Right lobe of liver (tissue), 6 donors: Measurements from ENCODE around the gene FCGR3A. TPM values are rescaled to one million over a fixed set of nuclear protein-coding genes. Genes with fewer than 3 reads are reported as not detected.
"Not testable (repeated sequence)": the region's sequence is repeated elsewhere in the genome, so short reads cannot be mapped to it uniquely, and the experiment has no call there.

ENCODE experiments used
- ATAC-seq, 4 donors: fragments of 200-7000 bp; cut with Tn5 transposase; one replicate each; pipeline ENCODE4 v1.9.1; 2020; ENCODE audit warnings: mild to moderate bottlenecking in 4 of 4, moderate library complexity in 4 of 4
- DNase-seq, 3 donors: peaks; one replicate each; pipeline ENCODE4 v3.0.0-alpha.2; 2020
- H3K27ac ChIP-seq, 3 donors: fragments of 200-600 bp; one replicate each; pipeline ENCODE4 v1.8.0; 2022
- H3K27me3 ChIP-seq, 2 donors: fragments of 200-600 bp; one replicate each; pipeline ENCODE4 v1.8.0; 2022
- H3K36me3 ChIP-seq, 4 donors: fragments of 200-600 bp; sonication (generic) in 1 of 4; one replicate each; pipeline versions ENCODE4 v1.5.1 to v1.8.0; 2017 to 2022; ENCODE audit warnings: control low read depth in 1 of 4
- H3K4me1 ChIP-seq, 4 donors: fragments of 200-600 bp; sonication (generic) in 1 of 4; one replicate each; pipeline versions ENCODE4 v1.5.1 to v1.8.0; 2017 to 2022; ENCODE audit warnings: control low read depth in 1 of 4
- H3K4me3 ChIP-seq, 3 donors: fragments of 200-600 bp; one replicate each; pipeline ENCODE4 v1.8.0; 2022
- H3K9me3 ChIP-seq, 4 donors: fragments of 200-600 bp; sonication (generic) in 1 of 4; one replicate each; pipeline versions ENCODE4 v1.5.1 to v1.8.0; 2017 to 2022; ENCODE audit warnings: control low read depth in 1 of 4
- POLR2A ChIP-seq: fragments of 450-650 bp; IDR thresholded peaks from one replicate; pipeline ENCODE4 v1.6.1; 2017; ENCODE audit warnings: antibody characterized with exemption, mild to moderate bottlenecking
- WGBS: methylation state at CpG from one replicate; pipeline ENCODE4 v1.1.6; 2018; ENCODE audit warnings: low coverage, low lambda C conversion rate; ENCODE audit not compliant: insufficient coverage; ENCODE audit errors: missing lambda C conversion rate; 5-methylcytosine and 5-hydroxymethylcytosine counted together
- intact Hi-C, 2 donors: fragments of 100-400 bp; cut with DNase I; formaldehyde crosslinking; loops; one replicate each; pipeline versions ENCODE4 v1.11.2 to v1.14.1; 2022
- total RNA-seq, 6 experiments: library from RNA; depleted of rRNA in 2 of 6; stranded (reverse); fragments of >200 nt in 2 of 6; fragmentation: NEBNext Ultra II Directional in 3 of 6; extraction: Animal tissue kit (Norgen Biotek cat#: 25700) in 3 of 6; gene quantifications; one replicate each; pipeline versions ENCODE4 v1.1.0 to v1.2.4, GENCODE V29; 2016 to 2023
- TF ChIP-seq, protein P1 (sequence below), 4 donors: fragments of 200-600 bp in 3 of 4; fragments of 450-650 bp in 1 of 4; IDR thresholded peaks; one replicate each; pipeline versions ENCODE4 v1.5.1 to v1.8.0; 2016 to 2022; ENCODE audit warnings: antibody characterized with exemption in 4 of 4, mild to moderate bottlenecking in 2 of 4
- donor health status: DM: no; HTN: yes; CAD: no.
- donor health status: DM: no; HTN: no; CAD: no.
- donor health status: DM: no; HTN: no; CAD: no.
- donor health status: DM: no; HTN: yes; CAD: no.
- donor health status: DM: no; HTN: yes; CAD: no.

The FCGR3A gene
- total RNA-seq, 6 experiments from 2014 or later, result 17.6 to 127 (median 31.2) TPM

DNA sequence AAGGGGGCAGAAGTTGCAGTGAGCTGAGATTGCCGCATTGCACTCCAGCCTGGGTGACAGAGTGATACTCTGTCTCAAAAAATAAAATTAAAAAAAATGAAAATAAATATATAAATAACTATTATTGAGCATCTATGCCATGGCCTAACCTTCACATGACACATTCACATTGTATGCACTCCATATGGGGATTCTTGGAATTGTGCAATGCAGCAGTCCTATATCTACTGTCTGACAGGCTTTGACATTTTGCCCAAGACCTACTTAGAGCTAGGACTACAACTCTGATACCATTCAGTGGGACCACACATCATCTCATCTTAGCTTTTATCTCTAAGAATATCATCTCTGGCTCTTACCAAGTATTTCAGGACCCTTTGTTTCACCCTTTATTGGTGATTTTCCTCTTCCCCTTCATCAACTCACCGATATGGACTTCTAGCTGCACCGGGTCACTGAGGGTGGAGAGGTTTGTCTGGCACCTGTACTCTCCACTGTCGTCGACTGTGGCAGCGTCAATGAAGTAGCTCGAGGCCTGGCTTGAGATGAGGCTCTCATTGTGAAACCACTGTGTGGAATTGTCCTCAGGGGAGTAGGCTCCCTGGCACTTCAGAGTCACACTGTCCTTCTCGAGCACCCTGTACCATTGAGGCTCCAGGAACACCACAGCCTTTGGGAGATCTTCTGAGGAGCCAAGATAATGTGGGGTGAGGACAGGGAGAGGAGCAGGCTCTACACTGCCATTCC lies 1.4 kb downstream of the FCGR3A start:
- H3K4me3 ChIP-seq, H3K9me3 ChIP-seq, H3K36me3 ChIP-seq, DNase-seq, H3K4me1 ChIP-seq, intact Hi-C loops, H3K27me3 ChIP-seq: not testable (repeated sequence)
- peak overlapping the region in 1 of 3 donors; percentile 39 for H3K27ac ChIP-seq
- peak; percentile 7 to 34 (median 12) for ATAC-seq
- WGBS, result 91% methylated on average over 7 of the region's 8 CpGs

DNA sequence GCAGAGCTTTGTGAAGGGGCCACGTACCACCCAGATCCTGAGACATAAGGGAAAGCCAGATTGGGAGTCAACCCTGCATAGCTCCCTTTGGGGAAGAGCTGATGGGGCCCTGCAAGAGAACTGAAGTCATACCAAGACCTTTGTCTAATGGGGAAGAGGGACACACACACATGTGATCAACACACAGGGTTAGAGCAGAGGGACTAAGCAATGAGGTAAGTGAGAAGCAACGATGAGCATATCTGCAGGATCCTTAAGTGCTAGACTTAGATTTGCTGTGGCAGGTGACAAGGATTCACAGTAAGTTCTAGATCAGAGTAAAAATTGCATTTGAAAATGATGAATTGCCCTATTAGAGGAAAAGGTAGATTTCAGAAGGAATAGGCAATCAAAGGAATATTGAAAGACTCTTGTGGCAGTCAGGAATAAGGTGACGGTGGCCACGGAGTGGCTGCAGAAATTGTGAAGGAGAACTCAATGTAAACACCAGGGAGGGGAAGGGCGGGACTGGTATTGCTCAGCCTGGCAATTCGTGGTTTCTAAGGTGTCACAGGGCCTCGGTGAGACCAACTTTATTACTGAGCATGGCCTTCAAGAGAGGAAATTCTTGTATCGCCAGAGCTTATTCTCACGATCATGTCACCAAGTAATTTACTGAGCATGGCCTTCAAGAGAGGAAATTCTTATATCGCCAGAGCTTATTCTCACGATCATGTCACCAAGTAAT lies 4.5 kb downstream of the FCGR3A start:
- peak overlapping the region in 2 of 3 donors; percentile 8 to 24 for H3K27ac ChIP-seq
- H3K4me3 ChIP-seq, result not testable (repeated sequence)

DNA sequence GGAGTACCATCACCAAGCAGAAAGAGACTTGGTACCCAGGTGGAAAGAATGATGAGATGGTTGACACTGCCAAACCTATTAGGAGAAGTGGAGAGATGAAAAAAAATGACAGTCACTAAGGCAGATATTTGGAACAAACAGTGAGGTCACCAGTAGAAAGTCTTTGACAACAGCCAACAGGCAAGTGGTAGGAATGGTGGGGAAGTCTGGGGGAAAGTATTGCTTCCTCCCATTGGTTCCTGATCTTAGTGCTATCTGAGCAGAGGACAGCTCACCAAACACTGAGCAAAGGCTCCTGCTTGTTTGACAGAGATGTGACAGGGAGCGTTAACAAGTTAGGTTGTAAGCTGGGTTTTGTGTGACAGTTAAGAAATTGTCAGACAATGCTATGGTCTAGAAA lies 6.5 kb downstream of the FCGR3A start:
- H3K27me3 ChIP-seq, H3K27ac ChIP-seq, H3K4me1 ChIP-seq, intact Hi-C loops, DNase-seq, H3K9me3 ChIP-seq, H3K4me3 ChIP-seq, H3K36me3 ChIP-seq: not testable (repeated sequence)
- peak in 1 of 4 donors; percentile 24 for ATAC-seq
- WGBS, result 63% methylated on average over 1 of the region's 1 CpG

More for the DNA sequence above, 4.5 kb downstream of the FCGR3A start:
- H3K9me3 ChIP-seq, ATAC-seq, H3K27me3 ChIP-seq, H3K4me1 ChIP-seq, H3K36me3 ChIP-seq, intact Hi-C loops, DNase-seq: not testable (repeated sequence)
- 57% methylated on average over 9 of the region's 11 CpGs for WGBS

DNA sequence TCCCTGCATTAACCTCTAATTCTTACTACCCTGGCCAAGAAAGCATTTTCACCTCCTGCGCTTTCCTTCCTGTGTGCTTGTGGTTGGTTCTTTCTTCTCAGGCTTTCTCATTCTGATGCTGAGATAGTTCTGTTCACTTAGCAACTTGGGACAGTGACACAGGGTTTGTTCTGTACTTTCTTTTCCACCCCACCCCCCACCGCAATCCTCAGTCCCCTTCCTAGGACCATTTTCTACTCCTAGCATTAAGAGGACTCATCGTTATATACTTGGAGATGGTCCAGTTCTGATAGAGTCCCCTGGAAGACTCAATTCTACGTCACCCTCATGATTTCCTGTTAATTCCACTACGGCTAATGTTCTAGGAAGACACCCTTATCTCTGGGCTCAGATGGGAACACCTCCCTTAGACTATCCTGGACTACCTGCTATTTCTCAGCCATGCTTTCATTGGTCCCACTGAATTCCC lies 7.5 kb downstream of the FCGR3A start:
- H3K4me3 ChIP-seq, H3K36me3 ChIP-seq, H3K4me1 ChIP-seq, H3K27me3 ChIP-seq, H3K9me3 ChIP-seq, intact Hi-C loops, H3K27ac ChIP-seq, DNase-seq: not testable (repeated sequence)
- ATAC-seq, result peak in 2 of 4 donors; percentile 9 to 11
- 42% methylated on average over 5 of the region's 5 CpGs for WGBS

DNA sequence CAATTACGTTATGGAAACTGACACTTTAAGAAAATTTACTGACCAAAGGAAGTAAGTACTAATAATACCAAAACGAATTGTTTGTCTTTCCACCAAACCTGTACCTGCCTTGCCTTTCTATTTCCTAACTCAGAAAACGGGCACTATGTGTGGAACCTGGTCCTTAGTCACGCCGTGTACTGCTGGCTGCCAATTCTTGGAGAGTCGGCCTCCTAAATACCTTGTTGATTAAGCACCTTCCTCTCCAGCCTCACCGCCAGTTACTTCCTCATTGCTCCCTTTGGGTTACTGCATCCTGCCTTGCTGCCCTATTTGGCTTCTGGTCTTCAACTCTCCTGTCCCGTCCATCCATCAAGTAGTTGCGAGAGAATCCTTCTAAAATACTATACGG lies 9.1 kb downstream of the FCGR3A start:
- H3K36me3 ChIP-seq, H3K27me3 ChIP-seq, H3K9me3 ChIP-seq, intact Hi-C loops, H3K4me1 ChIP-seq, DNase-seq: not testable (repeated sequence)
- peak; percentile 22 to 38 (median 31) for ATAC-seq
- Histone ChIP-seq H3K27ac (peak overlapping the region in 2 of 3 donors; percentile 25 to 47), H3K4me3 (peak overlapping the region in 1 of 3 donors; percentile 55)
- 52% methylated on average over 10 of the region's 10 CpGs for WGBS

DNA sequence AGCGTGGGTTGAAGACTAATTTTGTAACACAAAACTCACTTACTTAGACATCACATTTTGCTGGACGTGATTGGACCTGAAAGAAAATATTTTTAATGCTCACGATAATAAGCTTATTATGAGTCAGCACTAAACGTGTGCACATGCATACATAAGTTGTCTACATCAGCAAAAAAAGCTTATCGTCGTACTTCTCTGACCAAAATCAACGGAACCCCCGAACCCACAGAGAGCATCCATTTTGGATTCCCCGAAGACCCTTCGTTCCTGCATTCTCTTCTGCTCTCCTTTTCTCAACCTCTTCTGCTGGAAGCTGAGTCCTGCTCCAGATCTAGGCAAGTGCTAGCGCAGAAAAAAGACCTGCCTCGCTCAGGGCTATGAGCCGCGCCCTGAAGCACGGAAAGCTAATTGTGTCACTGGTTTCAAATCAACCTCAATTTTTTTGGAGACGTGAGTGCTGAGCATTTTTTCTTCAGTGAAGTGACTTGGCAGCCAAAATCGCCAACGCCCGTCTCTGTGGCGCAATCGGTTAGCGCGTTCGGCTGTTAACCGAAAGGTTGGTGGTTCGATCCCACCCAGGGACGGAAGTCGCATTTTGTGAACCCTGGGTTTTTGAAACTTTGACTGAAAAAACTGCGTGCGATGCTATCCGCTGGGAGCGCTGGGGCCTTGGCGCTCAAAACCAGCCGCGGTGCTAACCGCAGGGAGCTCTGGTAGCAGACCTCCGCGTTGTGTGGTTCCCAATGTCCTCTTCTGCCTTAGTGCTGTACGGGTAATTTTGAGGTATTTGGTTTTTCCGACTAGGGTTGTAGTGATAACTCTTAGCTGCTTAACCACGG lies 9.7 kb downstream of the FCGR3A start:
- H3K36me3 ChIP-seq, H3K4me1 ChIP-seq, H3K27me3 ChIP-seq, intact Hi-C loops, H3K9me3 ChIP-seq: not testable (repeated sequence)
- DNase-seq (peak; percentile 73 to 82 (median 76)), ATAC-seq (peak; percentile 70 to 86 (median 72))
- Histone ChIP-seq H3K27ac (peak overlapping the region in 2 of 3 donors; percentile 25 to 47), H3K4me3 (peak overlapping the region; percentile 26 to 55 (median 39))
- TF ChIP-seq POLR2A, result peak; percentile 27
- TF ChIP-seq, protein P1, sequence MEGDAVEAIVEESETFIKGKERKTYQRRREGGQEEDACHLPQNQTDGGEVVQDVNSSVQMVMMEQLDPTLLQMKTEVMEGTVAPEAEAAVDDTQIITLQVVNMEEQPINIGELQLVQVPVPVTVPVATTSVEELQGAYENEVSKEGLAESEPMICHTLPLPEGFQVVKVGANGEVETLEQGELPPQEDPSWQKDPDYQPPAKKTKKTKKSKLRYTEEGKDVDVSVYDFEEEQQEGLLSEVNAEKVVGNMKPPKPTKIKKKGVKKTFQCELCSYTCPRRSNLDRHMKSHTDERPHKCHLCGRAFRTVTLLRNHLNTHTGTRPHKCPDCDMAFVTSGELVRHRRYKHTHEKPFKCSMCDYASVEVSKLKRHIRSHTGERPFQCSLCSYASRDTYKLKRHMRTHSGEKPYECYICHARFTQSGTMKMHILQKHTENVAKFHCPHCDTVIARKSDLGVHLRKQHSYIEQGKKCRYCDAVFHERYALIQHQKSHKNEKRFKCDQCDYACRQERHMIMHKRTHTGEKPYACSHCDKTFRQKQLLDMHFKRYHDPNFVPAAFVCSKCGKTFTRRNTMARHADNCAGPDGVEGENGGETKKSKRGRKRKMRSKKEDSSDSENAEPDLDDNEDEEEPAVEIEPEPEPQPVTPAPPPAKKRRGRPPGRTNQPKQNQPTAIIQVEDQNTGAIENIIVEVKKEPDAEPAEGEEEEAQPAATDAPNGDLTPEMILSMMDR (IDR thresholded peaks at IDR 0.05), result peak in 1 of 4 donors; percentile 5
- 6% methylated on average over 21 of the region's 41 CpGs for WGBS

DNA sequence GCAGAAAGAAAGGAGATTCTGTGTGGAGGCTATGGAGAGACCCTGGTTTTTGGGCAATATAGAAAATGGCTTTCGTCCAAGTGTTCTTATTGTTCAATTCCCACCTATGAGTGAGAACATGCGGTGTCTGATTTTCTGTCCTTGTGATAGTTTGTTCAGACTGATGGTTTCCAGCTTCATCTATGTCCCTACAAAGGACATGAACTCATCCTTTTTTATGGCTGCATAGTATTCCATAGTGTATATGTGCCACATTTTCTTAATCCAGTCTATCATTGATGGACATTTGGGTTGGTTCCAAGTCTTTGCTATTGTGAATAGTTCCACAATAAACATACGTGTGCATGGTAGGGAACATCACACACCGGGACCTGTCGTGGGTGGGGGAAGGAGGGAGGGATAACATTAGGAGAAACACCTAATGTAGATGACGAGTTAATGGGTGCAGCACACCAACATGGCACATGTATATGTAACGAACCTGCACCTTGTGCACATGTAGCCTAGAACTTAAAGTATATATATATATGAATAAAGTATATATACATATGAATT lies 10.6 kb downstream of the FCGR3A start:
- intact Hi-C loops, DNase-seq, H3K27ac ChIP-seq, ATAC-seq, H3K4me3 ChIP-seq, H3K27me3 ChIP-seq, H3K4me1 ChIP-seq, H3K36me3 ChIP-seq, H3K9me3 ChIP-seq: not testable (repeated sequence)
- 86% methylated on average over 7 of the region's 7 CpGs for WGBS

DNA sequence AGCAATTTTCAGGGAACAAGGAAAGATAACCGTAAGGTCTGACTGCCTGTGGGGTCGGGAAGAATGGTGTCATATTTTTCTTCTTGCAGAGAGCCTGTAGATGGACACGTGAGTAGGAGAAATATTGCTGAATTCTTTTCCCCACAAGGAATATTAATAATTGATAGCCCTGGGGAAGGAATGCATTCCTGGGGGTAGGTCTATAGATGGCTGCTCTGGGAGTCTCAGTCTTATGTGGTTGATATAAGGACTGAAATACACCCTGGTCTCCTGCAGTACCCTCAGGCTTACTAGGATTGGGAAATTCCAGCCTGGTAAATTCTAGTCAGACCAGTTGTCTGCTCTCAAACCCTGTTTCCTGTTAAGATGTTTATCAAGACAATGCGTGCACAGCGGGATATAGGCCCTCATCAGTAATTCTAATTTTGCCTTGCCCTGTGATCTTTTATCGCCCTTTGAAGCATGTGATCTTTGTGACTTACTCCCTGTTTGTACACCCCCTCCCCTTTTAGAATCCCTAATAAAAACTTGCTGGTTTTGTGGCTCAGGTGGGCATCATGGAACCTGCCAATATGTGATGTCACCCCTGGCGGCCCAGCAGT lies 12.4 kb downstream of the FCGR3A start:
- intact Hi-C loops, result not testable (repeated sequence)

More for the DNA sequence above, 12.4 kb downstream of the FCGR3A start:
- not testable (repeated sequence) for H3K36me3 ChIP-seq, H3K4me1 ChIP-seq, ATAC-seq, DNase-seq, H3K4me3 ChIP-seq, H3K27me3 ChIP-seq, H3K9me3 ChIP-seq, H3K27ac ChIP-seq
- WGBS, result 71% methylated on average over 6 of the region's 7 CpGs
